GM19455 (cell line): ENCODE data around the gene MAP3K5.

Source experiments
- ATAC-seq: cut with Tn5 transposase; IDR thresholded peaks from one replicate; pipeline ENCODE4 v1.9.1; 2021; ENCODE audit not compliant: unreplicated experiment

The MAP3K5 gene

DNA sequence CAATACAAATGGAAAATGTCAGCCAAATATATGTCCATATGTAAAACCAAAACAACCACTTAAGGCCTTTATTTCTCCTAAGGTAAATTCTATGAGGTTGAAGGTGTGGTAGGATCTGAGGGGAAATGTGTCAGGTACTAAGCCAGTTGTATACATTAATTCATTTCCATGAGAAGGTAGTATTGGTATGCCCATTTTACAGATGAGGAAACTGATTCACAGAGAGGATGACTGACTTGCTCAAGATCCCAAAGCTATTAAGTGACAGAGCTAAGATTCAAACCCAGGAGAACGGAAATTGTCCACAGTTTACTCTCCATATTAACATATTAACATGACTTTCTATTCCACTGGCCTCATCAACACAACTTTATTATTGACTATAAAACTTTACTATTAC lies 177.9 kb downstream of the MAP3K5 start:
- no peak for ATAC-seq

DNA sequence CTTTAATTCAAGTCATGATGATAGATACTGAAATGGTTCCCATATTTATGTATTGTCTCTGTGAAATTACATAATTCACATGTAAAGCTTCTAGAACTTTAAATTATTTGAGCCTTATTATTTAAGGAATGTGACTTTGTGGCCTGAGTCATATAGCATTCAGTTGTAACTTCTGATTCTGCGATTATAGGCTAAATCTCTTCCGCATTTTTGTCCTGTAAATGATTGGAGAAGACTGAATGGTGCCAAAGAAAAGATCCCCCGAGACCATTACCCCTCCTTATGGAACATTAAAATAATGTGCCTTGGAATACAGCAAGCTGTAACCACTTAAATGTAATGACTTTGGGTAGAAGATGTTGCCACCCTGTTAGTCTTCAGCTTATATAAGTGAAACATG lies 178.8 kb downstream of the MAP3K5 start:
- ATAC-seq = no peak

DNA sequence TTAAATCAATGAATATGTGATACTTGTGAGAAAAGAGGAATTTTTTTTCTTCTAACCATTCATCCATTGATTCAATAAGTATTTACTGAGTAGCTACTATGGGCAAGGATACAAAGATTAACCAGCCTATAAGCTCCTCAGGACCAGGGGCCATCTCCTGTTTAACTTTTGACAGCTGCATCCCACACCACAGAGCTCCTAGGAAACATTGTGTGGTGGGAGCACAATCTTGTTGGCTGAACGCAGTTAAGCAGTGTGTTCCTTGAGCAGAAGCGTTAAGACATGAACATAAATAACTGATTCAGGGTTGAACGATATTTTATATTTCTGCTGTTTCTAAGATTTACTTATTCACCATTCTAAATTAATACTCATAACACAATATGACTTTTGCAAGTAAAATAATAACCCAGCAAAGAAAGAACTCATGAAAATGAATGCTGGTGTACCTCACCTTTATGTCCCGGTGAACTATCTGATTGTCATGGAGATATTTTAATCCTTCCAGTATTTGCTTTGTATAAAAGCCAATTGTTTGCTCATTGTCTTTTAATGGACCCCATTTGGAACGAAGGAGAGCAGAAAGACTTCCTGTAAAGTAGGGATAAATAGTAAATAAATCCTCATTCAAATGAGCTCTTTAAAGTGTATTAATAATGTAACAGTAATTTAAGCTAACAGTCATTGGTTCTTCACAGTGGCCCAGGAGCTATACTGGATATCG lies 179.4 kb downstream of the MAP3K5 start:
- no peak for ATAC-seq

DNA sequence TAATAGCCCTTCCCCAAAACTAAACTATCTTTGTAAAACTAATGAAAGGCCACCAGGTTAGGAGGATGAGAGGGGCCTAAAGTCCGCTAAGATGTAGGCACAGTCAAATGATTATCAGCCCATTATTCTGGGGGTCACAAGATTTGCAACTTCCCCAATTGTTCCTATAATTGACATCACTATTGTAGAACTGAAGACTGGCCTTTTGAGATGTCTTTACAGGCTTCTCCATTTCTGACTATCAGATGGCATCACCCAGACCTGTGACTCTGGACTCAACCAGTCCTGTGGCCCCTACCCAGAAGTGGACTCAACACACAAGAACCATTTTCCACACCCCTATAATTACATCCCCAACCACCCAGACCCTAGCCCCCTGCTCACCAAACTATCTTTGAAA lies 180.5 kb downstream of the MAP3K5 start:
- no peak for ATAC-seq

DNA sequence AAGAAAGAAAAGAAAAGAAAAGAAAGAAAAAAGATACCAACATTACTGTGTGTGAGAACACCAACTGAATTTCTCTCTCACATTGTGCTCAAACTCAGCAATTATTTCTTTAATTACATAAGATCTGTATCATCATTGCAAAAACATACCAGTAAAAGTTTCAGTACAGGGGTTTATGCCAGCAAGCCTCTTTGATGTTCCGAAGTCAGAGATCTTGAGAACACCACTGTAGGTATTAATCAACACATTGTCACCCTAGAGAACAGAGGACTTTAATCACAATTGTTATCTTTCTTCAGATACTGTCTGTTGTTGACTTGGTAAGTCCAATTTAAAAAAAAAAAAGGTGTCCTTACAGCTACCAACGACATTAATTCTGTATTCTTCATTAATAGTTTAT lies 181.1 kb downstream of the MAP3K5 start:
- no peak for ATAC-seq

DNA sequence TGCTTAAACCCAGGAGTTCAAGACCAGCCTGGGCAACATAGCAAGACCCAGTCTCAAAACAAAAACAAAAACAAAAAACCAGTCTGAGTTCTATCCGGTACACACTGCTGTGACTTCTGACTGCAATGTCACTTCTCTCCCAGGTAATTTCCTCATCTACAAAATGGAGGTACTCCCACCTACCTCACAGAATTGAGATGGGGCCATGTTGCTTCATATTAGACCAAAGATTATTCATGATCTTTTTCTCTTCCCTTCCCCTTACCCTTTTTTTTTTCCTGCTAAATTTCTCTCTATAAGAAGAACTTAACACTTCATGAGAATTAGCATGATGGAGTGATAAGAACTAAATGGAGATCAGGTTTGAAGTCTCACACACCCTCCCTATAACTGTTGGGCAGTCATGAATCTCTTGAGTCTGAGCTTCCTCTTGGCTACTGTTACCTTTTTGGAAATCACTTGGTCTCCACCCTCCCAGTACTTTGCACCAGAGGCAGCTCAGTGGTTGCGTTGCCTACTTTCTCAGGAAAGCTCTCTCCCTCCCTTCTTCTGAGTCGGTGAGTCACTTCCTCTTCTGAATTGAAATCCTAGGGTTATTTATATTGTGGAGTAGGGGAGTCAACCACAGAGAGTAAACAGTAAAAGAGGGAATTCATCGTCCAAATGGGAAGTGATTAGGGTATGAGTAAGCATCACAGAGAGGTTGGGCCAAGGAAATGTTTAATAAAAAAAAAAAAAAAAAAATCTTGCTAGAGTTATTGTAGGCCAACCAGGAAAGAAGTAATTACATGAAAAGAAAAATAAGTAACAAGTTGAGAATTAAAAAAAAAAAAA lies 182.2 kb downstream of the MAP3K5 start:
- ATAC-seq = no peak

DNA sequence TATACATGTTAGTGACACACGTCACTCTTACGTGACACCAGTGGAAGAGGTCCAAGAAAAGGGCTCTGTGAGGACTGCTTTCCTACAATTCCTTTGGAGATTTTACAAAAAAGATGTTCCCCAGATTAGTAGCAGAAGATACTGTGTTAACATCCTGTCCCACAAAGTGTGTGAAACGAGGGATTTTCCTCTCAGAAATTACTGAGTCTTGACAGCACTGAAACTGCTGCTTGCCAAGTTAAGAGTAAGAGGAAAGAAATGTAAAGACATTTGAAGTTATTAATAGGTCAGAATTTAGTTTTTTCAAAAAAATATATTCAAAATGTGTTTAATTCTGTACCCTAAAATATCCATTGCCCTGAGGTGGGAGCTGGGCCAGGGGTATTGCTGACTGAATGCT lies 183.3 kb downstream of the MAP3K5 start:
- no peak for ATAC-seq

DNA sequence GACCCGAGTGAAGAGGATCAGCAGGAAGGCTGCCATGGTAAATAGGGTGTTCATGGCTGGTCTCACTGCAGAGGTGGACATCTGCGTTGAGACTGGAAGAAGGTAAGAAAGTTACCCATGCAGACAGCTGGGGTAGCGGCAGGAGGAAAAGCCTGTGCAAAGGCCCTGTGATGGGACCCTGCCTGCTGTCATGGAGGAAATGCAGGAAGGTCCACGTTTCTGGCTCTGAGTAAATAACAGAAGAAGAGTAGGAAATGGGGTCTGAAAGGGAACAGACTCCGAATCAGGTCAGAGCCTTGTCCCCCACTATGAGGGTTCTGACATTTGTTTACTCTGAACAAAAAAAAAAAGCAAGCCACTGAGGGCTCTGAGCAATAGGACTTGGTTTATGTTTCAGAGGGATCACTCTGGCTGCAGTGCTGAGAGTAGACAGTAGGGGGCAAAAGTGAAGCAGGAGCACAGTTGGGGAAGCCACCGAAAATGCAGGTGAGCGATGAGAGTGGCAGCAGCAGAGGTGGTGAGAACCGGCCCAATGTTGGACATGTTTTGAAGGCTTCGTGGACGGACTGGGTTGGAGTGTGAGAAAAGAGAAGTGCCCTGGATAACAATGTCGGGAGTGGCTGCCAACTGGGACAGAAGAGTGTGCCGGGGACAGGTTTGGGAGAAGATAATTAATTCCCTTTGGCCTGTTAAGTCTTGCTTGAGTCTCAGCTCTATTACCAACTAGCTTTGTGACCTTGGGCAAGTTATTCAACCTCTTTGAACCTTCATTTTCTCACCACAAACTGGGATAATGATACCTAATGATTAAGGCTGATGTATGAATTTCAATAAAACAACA lies 184.1 kb downstream of the MAP3K5 start:
- ATAC-seq = peak; percentile 94

DNA sequence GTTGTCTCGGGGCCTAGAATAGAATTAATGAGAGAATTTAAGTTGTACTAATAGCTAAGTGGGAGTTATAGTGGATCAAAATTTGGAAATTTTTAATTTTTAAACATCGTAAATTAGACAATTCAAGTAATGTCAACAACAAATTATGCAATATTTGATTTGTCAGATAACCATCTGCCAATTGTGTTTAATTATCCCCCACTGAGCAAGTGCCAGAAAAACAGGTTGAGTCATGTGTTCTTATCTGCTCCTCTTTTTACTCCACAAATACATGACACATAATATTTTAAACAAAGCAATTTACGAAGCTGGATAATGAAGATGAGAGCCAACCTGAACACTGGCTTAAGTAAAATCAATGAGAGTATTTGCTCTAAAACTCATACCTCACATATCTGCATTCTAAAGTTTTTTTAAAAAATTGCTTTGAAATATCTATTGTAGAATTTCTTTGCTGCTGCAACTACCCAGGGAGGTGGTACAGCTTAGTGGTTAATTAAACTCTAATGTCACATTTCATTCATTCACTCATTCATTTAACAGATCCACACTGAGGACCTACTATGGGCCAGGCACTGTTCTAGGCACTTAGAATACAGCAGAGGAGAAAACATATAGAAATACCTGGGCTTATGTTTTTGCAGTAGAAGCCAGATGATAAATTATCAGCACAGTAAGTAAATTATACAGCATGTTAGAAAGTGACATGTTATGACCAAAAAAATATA lies 184.9 kb downstream of the MAP3K5 start:
- no peak for ATAC-seq

DNA sequence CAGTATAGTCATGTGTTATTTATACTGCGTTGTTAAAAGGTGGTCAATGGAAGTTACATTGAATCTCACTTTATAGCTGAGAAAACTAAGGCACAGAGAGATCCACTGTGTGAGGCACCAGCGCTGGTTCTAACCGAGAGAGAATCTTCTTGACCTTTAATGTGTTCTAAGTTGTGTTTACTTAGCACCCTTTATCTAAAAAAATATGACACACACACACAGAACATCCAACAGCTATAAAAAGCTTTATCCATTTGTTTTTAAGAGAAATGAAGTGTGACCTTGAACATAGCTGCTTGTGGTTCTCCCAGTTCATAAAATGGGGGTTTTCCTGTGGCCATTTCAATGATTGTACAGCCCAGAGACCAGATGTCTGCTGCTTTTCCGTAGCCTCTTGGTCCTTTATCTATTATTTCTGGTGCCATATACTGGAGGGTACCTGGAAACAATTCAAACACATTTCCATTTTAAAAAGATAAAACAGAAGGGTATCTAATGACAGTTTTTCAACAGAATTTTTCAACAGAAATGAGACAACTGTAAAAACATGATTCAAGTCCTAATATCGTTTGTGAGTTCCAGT lies 187.3 kb downstream of the MAP3K5 start:
- no peak for ATAC-seq

DNA sequence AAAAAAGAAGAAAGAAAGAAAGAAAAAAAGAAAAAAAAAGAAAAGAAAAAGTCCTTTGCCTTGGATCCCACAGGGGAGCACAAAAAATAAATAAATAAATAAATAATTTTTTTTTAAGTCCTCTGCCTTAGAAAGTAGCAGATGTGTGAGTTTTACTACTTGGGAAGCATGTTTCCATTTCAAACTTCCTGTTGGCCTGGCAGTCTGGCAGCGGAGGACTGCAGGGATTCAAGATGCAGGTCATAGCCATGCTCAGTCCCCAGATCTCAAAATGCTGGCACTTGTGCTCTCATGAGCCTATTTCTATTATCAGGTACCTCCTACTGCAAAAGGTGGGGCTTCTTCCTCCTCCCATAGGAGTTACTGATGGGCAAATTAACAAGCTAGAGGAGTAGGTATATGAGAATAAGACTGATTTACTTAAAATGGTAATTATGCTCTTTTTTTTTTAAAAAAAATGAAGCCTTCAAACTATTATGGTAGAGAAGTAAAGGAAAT lies 187.9 kb downstream of the MAP3K5 start:
- no peak for ATAC-seq

DNA sequence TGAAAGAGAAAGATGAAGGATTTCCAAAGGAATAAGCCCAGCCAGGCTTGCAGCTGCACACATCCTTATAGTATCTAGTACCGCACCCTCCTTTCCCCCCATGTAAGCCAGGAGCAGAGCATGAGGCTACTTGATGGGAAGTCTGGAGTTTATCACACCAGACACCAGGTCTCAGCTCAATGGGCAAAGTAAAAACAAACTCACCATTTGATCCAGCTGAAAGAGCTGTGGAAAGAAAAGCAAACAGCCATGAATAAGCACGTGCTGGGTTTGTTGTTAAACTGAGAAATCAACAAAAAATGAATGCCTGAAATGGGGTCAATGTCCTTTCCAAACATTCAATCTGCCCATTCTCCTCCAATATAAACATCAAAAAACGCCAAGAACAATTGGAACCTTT lies 191.5 kb downstream of the MAP3K5 start:
- no peak for ATAC-seq

DNA sequence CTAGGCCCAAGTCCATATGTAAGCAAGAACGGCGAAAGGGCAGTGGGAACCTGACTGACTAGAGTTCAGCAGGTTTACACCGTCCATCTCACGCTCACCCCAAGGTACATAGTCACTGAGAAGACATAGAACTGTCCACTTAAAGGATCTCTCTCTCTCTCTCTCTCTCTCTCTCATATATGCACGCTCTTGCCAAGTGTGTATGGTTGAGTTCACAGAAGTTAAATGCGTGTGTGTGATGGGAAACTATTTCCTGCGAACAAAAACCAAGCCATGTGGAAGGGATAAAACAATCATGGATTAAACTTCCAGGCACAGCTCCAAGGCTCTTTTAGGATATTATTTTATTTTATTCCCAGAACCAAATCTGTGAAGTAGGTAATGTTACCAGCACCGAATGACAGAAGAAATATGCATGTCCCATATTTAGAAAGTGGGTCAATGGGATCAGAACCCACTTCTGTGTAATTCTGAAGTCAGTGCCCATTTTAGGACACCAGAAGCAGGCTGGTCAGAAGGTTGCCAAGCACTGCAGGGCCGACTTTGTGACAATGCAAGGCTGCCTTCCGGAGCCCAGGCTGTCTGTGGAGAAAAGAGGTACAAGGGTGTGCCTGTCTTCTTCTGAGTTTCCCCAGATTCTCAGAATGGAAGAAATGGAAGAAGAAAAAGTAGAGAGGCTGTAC lies 192.8 kb downstream of the MAP3K5 start:
- ATAC-seq = no peak

DNA sequence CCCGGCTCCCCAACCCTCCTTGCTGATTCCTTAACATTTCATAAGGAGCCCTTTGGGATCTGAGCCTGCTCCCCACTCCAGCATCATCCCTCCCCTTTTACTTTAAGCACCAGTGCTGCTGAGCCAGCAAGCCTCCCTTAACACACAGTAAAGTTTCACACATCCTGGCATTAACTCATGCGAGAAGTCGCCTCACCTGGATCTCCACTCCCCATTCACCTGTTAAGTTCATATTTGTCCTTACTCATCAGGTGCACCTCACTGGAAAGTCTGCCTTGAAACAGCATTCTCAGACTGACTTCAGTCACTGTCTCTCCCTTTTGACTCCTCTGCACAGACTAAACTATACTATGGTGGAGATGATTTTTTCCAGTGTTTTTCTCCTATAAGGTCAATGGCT lies 194.2 kb downstream of the MAP3K5 start:
- ATAC-seq = no peak

DNA sequence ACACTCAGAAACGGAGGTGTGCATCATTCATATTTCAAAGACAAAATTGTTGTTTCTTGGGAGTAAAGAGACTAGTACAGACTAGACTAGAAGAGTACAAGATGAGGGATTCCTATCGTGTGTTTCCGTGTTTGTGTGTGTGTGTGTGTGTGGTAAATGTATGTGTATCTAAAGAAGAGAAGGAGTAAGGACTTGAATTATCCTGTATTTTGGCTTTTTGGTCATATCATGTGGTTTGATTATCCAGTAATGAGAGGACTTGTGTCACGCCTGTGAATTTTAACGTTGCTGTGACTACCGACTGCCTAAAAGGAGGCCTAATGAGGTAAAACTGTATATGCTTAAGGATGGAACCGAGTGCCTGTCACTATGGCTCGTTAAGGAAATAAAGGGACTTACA lies 197.6 kb downstream of the MAP3K5 start:
- ATAC-seq = no peak

DNA sequence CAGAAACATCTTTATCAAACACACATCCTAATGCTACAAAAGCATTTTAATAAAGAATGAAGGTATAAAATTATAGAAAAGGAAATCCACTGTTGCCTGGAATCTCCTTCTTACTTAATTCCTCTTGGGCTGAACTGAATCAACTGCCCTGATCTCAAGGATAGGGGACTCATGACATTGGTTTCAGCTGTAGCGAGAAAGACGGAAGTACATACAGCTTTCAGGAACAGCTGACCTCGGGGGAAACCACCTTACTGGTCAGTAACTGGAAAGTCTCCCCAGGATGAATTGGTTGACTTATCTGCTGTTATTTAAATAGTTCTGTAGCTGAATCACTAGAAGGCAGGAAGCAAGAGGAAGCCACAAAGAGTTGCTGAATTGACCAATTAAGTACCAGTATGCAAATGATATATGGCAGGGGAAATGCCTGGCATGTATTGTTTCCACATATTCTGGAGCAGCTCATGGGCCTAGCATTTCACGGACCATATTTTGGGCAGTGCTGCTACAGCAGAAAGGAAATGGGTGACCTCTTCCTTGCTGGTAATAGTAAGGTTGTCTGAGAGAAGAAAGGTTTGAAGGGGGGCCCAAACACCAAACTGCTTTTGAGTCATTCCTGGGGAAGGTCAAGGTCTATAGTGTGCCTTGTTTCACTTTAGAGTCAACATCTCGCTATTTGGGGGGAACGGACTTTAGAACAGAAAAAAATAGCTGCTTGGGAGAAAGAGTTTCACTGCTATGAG lies 198.4 kb downstream of the MAP3K5 start:
- ATAC-seq = peak; percentile 96

DNA sequence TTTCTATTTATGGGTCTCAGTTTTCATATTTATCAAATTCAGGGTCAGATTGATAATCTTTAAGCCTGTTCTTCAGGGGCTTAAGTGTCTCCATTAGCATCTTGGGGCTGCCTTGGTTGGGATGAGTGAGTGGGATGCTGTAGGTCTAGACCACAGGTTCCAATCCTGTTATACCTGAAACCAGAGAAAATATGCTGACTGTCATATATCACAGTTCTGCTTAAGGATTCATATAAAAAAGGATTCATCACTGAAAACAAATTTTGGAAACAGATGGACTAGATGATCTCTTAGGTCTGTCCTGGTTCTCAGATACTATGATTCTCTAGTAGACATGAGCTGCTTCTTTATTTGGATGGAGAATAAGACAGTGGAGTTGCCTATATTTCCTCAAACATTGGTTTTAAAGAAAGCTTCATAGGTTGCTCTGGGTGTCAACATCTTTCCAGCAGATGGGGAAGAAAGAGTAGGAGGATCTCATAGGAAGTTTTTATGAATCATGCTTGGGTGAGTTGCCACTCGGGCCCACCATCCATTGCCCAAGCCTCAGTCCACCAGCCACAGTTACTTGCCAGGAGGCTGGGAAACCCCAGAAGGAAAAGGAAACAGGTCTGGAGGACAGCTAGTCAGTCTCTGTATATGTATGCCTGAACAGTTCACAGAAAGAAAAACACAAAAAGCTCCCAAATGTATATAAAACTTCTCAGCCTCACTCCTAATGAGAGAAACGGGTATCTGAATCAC lies 199.2 kb downstream of the MAP3K5 start:
- ATAC-seq = no peak

DNA sequence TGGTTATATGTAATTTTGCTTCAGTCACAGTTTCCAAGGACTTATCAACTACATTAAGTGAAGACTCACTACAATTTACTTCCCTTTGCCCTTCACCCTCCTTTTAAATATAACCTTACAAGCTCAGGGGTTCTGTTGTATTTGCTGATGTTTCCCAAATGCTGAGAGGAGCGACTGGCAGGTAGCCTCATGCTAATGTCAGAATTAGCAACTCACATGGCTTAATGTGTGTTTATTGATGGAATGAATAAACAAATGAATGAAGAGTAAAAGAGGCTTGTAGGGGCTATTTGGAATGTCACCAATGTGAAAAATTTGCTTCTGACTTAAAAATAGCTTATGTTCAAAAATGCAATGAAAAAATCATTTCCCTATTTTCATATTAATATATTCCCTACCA lies 200.7 kb downstream of the MAP3K5 start:
- no peak for ATAC-seq
